HFF-Myc (cell line): ENCODE measurements around the gene ZMYND8.
A peak's percentile ranks its signal among the peaks of the same experiment; 100 is the strongest.

ENCODE experiments used
- DNase-seq: peaks from one replicate; pipeline ENCODE4 v3.0.0-alpha.2; 2011; ENCODE audit warnings: low read depth; ENCODE audit errors: extremely low read depth
- H3K4me3 ChIP-seq: replicated peaks from 2 replicates; pipeline ENCODE4 v1.5.1; 2011; ENCODE audit warnings: low read depth, mild to moderate bottlenecking, control low read depth, low read length
- TF ChIP-seq, protein P1 (sequence below): IDR thresholded peaks from 2 replicates; pipeline ENCODE4 v1.5.1; 2012; ENCODE audit warnings: mild to moderate bottlenecking, low read depth, low read length, control low read depth; ENCODE audit errors: missing control alignments

ZMYND8 gene

DNA sequence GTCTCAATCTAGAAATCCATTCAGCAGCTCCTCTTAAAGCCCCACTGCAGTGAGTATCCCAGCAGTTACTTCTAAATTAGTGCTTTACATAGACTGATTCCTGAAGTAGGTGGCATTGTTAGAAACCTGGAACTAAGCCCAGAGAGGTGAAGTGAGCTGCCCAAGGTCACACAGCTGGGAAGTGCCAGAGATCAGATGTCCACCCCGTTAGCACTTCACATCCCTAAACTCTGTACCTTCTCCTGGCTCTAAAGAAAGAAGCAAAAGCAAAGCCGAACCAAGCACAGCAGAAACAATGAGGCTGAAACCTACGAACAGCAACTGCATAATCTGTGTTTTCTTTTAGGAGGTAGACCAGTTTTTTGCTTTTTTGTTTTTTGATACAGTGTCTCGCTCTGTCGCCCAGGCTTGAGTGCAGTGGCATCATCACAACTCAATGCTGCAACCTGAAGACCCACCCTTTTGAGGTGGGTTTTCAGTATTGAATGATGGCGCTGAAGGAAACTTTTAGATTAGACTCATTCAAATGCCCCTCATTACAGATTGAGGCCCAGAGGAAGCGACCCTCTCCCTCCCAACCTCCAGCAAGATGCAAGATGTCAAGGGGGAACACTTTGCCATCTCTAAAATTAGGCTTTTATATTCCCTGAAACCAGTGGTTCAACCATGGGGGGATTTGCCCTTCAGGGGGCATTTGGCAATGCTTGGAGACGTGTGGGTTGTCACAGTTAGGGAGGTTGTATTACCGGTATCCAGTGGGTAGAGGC is 3.2 kb upstream of the ZMYND8 start:
- TF ChIP-seq, protein P1, sequence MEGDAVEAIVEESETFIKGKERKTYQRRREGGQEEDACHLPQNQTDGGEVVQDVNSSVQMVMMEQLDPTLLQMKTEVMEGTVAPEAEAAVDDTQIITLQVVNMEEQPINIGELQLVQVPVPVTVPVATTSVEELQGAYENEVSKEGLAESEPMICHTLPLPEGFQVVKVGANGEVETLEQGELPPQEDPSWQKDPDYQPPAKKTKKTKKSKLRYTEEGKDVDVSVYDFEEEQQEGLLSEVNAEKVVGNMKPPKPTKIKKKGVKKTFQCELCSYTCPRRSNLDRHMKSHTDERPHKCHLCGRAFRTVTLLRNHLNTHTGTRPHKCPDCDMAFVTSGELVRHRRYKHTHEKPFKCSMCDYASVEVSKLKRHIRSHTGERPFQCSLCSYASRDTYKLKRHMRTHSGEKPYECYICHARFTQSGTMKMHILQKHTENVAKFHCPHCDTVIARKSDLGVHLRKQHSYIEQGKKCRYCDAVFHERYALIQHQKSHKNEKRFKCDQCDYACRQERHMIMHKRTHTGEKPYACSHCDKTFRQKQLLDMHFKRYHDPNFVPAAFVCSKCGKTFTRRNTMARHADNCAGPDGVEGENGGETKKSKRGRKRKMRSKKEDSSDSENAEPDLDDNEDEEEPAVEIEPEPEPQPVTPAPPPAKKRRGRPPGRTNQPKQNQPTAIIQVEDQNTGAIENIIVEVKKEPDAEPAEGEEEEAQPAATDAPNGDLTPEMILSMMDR, result no peak
- peak overlapping the region; percentile 32 for H3K4me3 ChIP-seq
- no peak for DNase-seq

DNA sequence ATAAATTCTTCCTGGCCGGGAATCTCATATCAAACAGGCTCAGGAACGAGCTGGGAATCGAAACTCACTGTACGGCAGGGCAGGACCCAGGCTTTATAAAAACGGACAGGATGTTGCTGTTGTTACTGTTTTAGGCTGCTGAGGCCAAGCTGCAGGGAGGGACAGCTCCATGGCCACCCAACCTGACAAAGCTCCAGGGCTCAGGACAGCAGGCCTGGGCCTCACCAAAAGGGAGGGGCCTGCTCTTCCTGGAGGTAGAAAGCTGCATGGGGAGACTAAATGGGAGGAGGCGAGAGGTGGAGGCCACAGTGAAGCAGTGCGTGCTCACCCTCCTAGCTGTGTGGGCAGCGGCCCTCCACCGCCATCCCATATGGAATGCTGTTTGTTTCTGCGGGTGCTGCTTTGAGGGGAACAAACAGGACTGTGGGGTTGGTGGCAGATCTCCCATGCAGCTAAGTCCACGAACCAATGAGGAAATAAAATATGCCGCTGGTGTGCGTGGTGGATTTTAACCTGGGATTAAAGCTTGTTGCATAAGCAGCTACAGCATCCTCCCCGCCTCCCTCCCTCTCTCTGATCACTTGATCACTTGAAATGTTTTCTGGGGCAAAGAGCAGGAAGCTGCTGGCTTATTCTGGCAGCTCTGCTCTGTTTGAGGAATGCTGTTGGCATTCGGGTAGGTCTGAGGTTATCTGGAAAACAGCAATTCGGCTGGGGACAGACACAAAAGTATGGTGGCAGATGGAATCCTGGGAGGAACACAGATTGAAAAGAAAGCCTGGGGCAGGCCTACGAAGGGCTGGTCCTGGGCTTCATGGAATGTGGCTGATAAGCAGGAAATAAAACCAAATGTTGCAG is 2.4 kb upstream of the ZMYND8 start:
- H3K4me3 ChIP-seq, result peak overlapping the region; percentile 32
- TF ChIP-seq, protein P1, result no peak
- DNase-seq, result no peak

DNA sequence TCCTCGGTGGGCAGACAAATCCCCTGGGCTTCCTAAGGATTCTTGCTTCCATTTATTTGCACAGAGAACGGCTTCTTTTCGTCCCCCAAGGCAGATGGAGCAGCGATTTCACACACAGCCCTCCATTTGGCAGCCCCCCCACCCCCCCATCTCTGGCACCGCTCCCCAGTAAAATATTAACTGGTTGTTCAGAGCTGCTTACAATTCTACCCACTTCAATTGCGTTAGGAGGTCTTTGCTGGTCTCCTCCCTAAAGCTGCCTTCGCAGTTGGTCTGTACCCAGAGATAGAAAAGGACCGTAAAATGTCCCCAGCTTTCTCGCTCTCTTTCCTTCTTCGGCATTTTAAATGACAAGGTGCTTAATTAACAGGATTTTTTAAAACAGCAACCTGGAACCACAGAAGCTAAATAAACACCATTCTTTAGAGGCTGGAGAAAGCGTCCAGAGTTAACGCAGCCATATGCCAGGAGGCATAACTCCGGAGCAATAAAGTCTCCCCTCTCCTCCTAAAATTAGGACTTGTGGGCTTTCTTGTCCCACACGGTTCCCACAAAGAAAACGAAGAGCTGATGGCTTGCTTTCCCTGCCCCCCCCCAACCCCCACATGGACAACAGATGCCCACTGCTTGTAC is 1.7 kb upstream of the ZMYND8 start:
- DNase-seq, result no peak
- TF ChIP-seq, protein P1, result no peak
- peak overlapping the region; percentile 53 for H3K4me3 ChIP-seq

DNA sequence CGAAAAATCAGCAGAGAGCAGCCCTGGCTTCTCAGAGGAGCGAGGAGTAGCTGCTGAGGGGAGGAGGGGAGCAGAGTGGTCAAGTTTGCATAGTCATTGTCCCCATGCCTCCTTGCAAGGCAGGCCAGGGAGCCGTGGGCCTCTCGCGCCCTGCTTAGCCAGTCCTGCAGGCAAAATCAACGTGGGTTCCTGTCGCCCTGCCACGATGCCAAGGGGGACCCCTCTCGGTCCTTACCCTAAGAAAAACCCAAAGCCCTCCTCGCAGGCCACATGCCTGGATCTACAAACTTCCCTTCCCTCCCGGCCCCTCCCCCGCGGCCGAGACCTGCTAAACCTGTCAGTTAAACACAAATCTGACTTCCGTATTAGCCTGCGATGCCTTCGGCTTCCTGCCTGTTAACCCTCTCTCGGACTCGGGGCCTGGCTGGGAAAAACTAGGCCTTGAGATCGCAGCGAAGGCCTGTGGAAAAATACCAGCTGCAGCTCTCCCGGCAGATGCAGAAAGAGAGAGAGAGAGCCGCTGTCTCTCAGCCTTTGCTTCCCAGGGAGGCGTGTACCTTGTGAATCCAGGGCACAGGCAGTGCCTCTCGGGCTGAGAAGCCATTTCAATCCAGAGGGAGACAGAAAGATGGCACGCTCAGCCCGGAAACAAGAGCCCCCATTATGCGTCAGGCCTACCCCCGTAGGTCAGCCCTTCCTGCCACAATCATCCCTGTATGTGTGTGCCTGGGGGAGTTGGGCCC is 968 bp upstream of the ZMYND8 start:
- peak; percentile 90 for DNase-seq
- TF ChIP-seq, protein P1, result no peak
- peak overlapping the region; percentile 53 for H3K4me3 ChIP-seq

DNA sequence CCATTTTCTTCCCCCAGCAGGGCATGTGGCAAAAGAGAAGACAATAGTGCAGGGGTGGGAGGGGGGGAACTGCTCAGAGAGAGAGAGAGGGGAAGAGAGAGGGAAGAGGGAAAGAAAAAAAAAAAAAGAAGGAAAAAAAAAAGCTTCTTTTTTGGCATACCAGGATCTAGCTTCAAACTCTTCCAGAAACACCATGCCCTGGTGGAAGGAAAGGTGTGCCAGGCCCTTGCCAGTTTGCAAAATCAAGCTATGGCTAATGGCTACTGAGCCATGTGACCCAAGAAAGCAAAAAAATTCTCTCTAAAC is 326 bp downstream of the ZMYND8 start:
- DNase-seq, result no peak
- peak overlapping the region; percentile 53 for H3K4me3 ChIP-seq
- TF ChIP-seq, protein P1, result no peak

DNA sequence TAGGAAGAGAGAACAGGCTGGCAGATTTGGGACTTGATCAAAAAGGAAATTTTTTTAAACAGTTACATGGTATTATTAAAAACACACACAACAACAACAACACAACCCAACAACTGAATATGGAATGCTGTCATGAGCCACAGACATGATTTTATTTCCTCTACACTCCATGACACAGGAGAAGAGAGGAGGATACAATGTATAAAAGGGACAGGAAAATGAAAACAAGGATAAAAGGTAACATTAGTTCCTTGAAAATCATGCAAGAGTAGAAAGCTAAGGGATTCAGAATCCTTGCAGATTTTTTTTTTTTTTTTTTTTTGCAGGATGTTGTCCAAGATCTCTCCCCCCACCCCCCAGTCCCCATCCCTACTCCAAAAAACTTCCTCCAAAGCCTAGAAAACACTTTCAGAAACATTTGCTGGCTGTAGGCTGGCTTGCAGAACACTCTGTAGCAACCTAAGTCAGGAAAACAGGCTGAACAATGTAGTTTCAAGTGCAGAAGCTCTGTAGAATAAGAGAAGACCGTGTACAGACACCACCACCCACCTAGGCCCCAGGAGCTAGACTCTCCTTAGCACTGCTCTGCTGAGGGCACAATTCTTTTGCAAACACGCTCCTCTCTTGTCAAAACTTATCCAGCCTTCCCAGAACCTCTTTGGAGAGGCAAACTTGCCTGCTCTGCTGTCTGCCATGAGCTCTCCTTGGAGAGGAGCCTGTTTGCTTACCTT is 845 bp downstream of the ZMYND8 start:
- peak overlapping the region; percentile 53 for H3K4me3 ChIP-seq
- TF ChIP-seq, protein P1, result no peak
- DNase-seq, result no peak
